Loucy (cell line): ENCODE data around the gene TNFRSF1B.

Source experiments
- CTCF ChIP-seq: fragments of 200-600 bp; sonication (generic); conservative IDR thresholded peaks from 2 replicates; pipeline ENCODE4 v1.5.1; 2014; ENCODE audit warnings: mild to moderate bottlenecking, antibody characterized with exemption, low read length
- EZH2phosphoT487 ChIP-seq: fragments of 200-600 bp; IDR thresholded peaks from 2 replicates; pipeline ENCODE4 v1.6.1; 2018; ENCODE audit warnings: antibody characterized with exemption, mild to moderate bottlenecking, moderate library complexity, borderline replicate concordance

GRCh38 chr1:12206238-12206637, 39.4 kb downstream of the TNFRSF1B start:
- TF ChIP-seq CTCF, result no peak
- no peak for TF ChIP-seq EZH2phosphoT487
